GM08714 (cell line): Measurements from ENCODE around the gene DPP6.

Experiments used
- H3K4me3 ChIP-seq: fragments of 200-500 bp; sonication (Bioruptor generic); 2 replicates; pipeline ENCODE4 v1.5.1; 2014; ENCODE audit warnings: mild to moderate bottlenecking, low read length, inconsistent platforms
- ZNF274 ChIP-seq: IDR thresholded peaks from 2 replicates; pipeline ENCODE4 v1.6.1; 2012; ENCODE audit warnings: mild to moderate bottlenecking, low read depth, low read length

Gene DPP6

GRCh38 chr7:154907651-154908620 is 855.7 kb downstream of the DPP6 start:
- H3K4me3 ChIP-seq, result no peak overlapping the region
- no peak for TF ChIP-seq ZNF274

GRCh38 chr7:154909241-154910105 is 857.3 kb downstream of the DPP6 start:
- TF ChIP-seq ZNF274, result no peak
- H3K4me3 ChIP-seq, result no peak overlapping the region

GRCh38 chr7:154910125-154910524 is 857.9 kb downstream of the DPP6 start:
- H3K4me3 ChIP-seq, result no peak overlapping the region
- TF ChIP-seq ZNF274, result no peak

- no peak for TF ChIP-seq ZNF274
- no peak overlapping the region for H3K4me3 ChIP-seq
Observed at GRCh38 chr7:154910977-154911376, 858.8 kb downstream of the DPP6 start.

GRCh38 chr7:154911411-154911810 is 859.2 kb downstream of the DPP6 start:
- H3K4me3 ChIP-seq, result no peak overlapping the region
- no peak for TF ChIP-seq ZNF274

GRCh38 chr7:154911862-154912455 is 859.8 kb downstream of the DPP6 start:
- no peak overlapping the region for H3K4me3 ChIP-seq
- no peak for TF ChIP-seq ZNF274

GRCh38 chr7:154912871-154913637 is 860.9 kb downstream of the DPP6 start:
- H3K4me3 ChIP-seq, result no peak overlapping the region
- no peak for TF ChIP-seq ZNF274

- TF ChIP-seq ZNF274, result no peak
- no peak overlapping the region for H3K4me3 ChIP-seq
Observed at GRCh38 chr7:154913638-154914307, 861.6 kb downstream of the DPP6 start.

GRCh38 chr7:154914308-154914995 is 862.3 kb downstream of the DPP6 start:
- H3K4me3 ChIP-seq, result no peak overlapping the region
- TF ChIP-seq ZNF274, result no peak

GRCh38 chr7:154914996-154915380 is 862.8 kb downstream of the DPP6 start:
- H3K4me3 ChIP-seq, result no peak overlapping the region
- TF ChIP-seq ZNF274, result no peak

- no peak for TF ChIP-seq ZNF274
Observed at GRCh38 chr7:154915600-154915999, 863.4 kb downstream of the DPP6 start.

GRCh38 chr7:154916381-154916780 is 864.2 kb downstream of the DPP6 start:
- TF ChIP-seq ZNF274, result no peak
- H3K4me3 ChIP-seq, result no peak overlapping the region

More at GRCh38 chr7:154915600-154915999, 863.4 kb downstream of the DPP6 start:
- no peak overlapping the region for H3K4me3 ChIP-seq
